ENCODE data around the gene FLVCR2. TPM values are rescaled to one million over a fixed set of nuclear protein-coding genes. Genes with fewer than 3 reads are reported as not detected.
"Not testable (repeated sequence)": the region's sequence is repeated elsewhere in the genome, so short reads cannot be mapped to it uniquely, and the experiment has no call there.

Gene FLVCR2
- total RNA-seq, 1 donor from 2014 or later, result 6.9 TPM

GRCh38 chr14:75662966-75663365 is 84.5 kb downstream of the FLVCR2 start:
- no peak for DNase-seq

- DNase-seq, result peak; percentile 24
Observed at GRCh38 chr14:75667099-75667765, 88.8 kb downstream of the FLVCR2 start.

GRCh38 chr14:75672605-75673192 is 94.3 kb downstream of the FLVCR2 start:
- DNase-seq, result no peak

- no peak for DNase-seq
Observed at GRCh38 chr14:75673345-75674035, 95.1 kb downstream of the FLVCR2 start.

GRCh38 chr14:75675265-75675960 is 97.0 kb downstream of the FLVCR2 start:
- DNase-seq, result no peak

- DNase-seq, result no peak
Observed at GRCh38 chr14:75685910-75686309, 107.5 kb downstream of the FLVCR2 start.

- no peak for DNase-seq
Observed at GRCh38 chr14:75689012-75689411, 110.6 kb downstream of the FLVCR2 start.

- no peak for DNase-seq
Observed at GRCh38 chr14:75690010-75690409, 111.6 kb downstream of the FLVCR2 start.

- not testable (repeated sequence) for DNase-seq
Observed at GRCh38 chr14:75695025-75695424, 116.6 kb downstream of the FLVCR2 start.

GRCh38 chr14:75697386-75697785 is 119.0 kb downstream of the FLVCR2 start:
- DNase-seq, result no peak

Small RNA genes within 50 kb of the gene (small RNA-seq; reads per million reads assigned to genes)
- 0.05 reads per million for gene RNA5SP387 (ENCODE audit: low replicate concordance)

Other genes starting within 250 kb of the FLVCR2 start
- 54.7 TPM for gene JDP2, start 150.6 kb upstream of the FLVCR2 start, total RNA-seq
- gene BATF, start 56.2 kb upstream of the FLVCR2 start, total RNA-seq, result not detected
- 3.6 TPM for gene ERG28, start 82.3 kb downstream of the FLVCR2 start, total RNA-seq
- 33.7 TPM for gene TTLL5, start 82.6 kb downstream of the FLVCR2 start, total RNA-seq

All from tongue (tissue), 3 donors.